OCI-LY3 (cell line): Measurements from ENCODE around the gene GABRR2.

ENCODE experiments used
- EZH2phosphoT487 ChIP-seq: fragments of 200-600 bp; shearing (Covaris generic); IDR thresholded peaks from 2 replicates; pipeline ENCODE4 v1.6.1; 2018; ENCODE audit warnings: antibody characterized with exemption, mixed run types, low read depth
- TF ChIP-seq, protein P1 (sequence below): fragments of 200-600, 300-600 bp; sonication (generic); IDR thresholded peaks from 2 replicates; pipeline ENCODE4 v1.5.1; 2014; ENCODE audit warnings: antibody characterized with exemption, low read length, low read depth

GRCh38 chr6:89347825-89348224 is 32.7 kb upstream of the GABRR2 start:
- TF ChIP-seq, protein P1, sequence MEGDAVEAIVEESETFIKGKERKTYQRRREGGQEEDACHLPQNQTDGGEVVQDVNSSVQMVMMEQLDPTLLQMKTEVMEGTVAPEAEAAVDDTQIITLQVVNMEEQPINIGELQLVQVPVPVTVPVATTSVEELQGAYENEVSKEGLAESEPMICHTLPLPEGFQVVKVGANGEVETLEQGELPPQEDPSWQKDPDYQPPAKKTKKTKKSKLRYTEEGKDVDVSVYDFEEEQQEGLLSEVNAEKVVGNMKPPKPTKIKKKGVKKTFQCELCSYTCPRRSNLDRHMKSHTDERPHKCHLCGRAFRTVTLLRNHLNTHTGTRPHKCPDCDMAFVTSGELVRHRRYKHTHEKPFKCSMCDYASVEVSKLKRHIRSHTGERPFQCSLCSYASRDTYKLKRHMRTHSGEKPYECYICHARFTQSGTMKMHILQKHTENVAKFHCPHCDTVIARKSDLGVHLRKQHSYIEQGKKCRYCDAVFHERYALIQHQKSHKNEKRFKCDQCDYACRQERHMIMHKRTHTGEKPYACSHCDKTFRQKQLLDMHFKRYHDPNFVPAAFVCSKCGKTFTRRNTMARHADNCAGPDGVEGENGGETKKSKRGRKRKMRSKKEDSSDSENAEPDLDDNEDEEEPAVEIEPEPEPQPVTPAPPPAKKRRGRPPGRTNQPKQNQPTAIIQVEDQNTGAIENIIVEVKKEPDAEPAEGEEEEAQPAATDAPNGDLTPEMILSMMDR: no peak
- no peak for TF ChIP-seq EZH2phosphoT487
